ENCODE measurements around the gene GABRA5.

GABRA5 gene

DNA sequence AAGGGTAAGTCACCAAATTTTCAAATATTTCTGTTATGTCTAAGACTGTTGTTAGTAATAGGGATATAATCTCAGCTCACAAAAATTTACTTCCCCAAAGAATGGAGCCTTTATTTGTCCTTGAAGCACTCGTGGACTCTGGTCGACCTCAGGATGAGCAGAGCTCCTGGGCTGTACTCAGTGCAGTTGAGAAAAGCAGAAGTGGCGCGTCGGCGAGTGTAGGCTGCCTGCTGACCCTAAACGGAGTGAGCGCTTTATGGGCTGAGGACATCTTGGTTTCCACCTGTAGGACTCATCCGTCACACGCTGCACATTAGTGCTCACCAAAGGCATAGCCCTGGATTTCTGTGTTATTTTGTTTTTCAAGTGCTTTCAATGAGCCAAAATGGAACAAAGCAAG, 11.0 kb downstream of the GABRA5 start:
- no peak overlapping the region for H3K4me3 ChIP-seq (ENCODE audit: low read length)
- no peak for DNase-seq (ENCODE audit: low read depth)
- TF ChIP-seq, protein P1, sequence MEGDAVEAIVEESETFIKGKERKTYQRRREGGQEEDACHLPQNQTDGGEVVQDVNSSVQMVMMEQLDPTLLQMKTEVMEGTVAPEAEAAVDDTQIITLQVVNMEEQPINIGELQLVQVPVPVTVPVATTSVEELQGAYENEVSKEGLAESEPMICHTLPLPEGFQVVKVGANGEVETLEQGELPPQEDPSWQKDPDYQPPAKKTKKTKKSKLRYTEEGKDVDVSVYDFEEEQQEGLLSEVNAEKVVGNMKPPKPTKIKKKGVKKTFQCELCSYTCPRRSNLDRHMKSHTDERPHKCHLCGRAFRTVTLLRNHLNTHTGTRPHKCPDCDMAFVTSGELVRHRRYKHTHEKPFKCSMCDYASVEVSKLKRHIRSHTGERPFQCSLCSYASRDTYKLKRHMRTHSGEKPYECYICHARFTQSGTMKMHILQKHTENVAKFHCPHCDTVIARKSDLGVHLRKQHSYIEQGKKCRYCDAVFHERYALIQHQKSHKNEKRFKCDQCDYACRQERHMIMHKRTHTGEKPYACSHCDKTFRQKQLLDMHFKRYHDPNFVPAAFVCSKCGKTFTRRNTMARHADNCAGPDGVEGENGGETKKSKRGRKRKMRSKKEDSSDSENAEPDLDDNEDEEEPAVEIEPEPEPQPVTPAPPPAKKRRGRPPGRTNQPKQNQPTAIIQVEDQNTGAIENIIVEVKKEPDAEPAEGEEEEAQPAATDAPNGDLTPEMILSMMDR (conservative IDR thresholded peaks at IDR 0.05; ENCODE audit: low read depth, low read length), result no peak

DNA sequence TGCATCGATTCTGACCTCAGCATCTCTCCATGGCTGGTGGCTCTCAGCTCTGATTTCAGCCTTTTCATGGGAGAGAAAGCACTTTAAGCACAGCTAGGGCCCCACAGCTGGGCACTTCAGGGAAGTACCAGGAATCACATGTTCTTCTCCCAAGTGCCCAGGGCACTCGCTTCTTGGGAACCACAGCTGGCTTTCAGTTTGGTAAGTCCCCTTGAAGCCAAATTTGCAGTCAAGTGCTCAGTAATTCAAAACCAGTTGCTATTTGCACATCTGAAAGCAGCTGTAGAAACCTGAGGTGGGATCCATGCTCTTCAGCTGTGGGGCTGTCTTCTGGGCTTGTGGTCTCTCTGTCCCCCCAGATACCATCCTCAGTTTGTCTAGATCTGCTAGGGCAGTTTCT, 12.8 kb downstream of the GABRA5 start:
- no peak for DNase-seq (ENCODE audit: low read depth)
- TF ChIP-seq, protein P1 (conservative IDR thresholded peaks at IDR 0.05; ENCODE audit: low read depth, low read length), result no peak
- H3K4me3 ChIP-seq (ENCODE audit: low read length), result no peak overlapping the region

DNA sequence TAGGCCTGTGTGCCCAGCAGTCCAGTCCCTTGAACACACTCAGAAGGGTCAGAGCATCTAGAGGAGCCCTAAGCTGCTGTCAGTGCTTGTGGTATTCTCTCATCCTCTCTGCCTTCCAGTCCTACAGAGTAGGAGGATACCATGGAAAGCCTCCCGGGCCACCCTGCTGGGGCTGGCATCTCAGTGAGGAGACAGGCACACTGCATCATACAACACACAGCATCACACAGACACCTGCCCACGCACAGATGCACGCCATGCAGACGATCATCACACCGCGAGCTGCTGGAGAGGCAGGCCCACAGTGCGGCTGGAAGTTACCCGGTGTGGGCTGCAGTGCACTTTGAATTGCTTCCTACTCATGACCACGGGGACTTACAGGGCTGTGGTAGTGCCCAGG, 15.2 kb downstream of the GABRA5 start:
- TF ChIP-seq, protein P1 (conservative IDR thresholded peaks at IDR 0.05; ENCODE audit: low read depth, low read length), result no peak
- no peak overlapping the region for H3K4me3 ChIP-seq (ENCODE audit: low read length)
- no peak for DNase-seq (ENCODE audit: low read depth)

DNA sequence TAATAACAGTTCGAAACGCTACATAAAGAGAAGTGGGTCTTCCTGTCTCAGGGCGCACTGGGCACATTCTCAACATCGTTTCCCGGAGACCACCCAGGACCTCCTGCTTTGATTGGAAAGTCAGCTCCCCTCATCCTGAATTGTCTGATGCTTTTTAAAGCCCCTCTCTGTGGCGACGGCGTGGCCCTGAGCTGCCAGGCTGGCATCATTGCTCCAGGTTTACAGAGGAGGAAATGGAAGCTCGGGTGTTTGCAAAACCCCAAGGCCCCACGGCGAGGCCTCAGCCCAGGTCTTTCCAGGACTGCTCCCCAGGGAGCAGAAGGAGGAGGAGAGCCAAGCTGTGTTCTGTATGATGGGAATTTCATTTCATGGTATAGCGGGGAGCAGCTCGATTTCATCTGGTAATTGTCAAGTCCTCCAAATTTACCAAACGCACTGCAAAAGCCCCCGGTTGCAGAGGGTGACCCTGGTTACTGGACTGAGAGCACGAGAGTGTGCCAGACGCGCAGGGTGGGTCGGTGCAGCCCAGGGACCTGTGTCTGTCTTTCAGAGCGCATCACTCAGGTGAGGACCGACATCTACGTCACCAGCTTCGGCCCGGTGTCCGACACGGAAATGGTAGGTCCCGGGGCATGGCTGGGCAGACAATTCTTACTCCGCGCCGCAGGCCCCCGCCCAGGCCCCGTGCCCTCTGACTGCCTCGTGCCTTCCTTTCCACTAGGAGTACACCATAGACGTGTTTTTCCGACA, 15.9 kb downstream of the GABRA5 start:
- DNase-seq (ENCODE audit: low read depth), result no peak
- no peak overlapping the region for H3K4me3 ChIP-seq (ENCODE audit: low read length)
- TF ChIP-seq, protein P1 (conservative IDR thresholded peaks at IDR 0.05; ENCODE audit: low read depth, low read length), result no peak

DNA sequence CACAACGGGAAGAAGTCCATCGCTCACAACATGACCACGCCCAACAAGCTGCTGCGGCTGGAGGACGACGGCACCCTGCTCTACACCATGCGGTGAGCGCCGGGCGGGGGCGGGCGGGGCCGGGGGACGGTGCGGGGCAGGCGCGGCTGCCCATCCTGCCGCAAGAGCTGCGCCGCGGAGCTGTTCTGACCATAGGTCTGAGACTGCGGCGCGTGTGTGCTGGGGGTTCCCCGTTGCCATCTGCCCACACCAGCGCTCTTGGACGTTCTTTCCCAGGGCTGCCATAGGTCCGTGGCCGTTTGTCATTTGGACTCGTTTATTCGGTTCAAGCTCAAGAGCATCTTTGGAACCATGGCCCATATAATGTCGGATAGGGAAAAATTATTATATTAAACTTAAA, 16.6 kb downstream of the GABRA5 start:
- no peak overlapping the region for H3K4me3 ChIP-seq (ENCODE audit: low read length)
- TF ChIP-seq, protein P1 (conservative IDR thresholded peaks at IDR 0.05; ENCODE audit: low read depth, low read length), result no peak
- no peak for DNase-seq (ENCODE audit: low read depth)

DNA sequence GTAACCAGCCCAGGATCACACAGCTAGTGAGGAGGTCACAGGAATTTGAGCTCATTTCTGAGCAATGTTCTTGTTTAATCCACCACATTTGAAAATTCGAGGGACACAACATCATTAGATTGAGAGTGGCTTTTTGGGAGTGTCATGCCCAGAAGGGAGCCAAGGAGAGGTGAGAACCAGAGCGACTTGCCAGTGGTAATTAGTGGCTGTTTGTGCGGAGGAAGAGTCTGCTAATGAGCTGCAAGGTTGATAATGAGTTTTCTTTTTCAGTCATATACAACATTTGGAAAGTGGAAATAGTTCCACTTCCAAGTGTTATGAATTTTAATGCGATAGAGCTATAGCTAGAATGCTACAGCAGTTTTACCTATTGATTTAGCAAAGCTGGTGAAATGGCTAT, 19.7 kb downstream of the GABRA5 start:
- DNase-seq (ENCODE audit: low read depth), result no peak
- no peak overlapping the region for H3K4me3 ChIP-seq (ENCODE audit: low read length)
- TF ChIP-seq, protein P1 (conservative IDR thresholded peaks at IDR 0.05; ENCODE audit: low read depth, low read length), result no peak

DNA sequence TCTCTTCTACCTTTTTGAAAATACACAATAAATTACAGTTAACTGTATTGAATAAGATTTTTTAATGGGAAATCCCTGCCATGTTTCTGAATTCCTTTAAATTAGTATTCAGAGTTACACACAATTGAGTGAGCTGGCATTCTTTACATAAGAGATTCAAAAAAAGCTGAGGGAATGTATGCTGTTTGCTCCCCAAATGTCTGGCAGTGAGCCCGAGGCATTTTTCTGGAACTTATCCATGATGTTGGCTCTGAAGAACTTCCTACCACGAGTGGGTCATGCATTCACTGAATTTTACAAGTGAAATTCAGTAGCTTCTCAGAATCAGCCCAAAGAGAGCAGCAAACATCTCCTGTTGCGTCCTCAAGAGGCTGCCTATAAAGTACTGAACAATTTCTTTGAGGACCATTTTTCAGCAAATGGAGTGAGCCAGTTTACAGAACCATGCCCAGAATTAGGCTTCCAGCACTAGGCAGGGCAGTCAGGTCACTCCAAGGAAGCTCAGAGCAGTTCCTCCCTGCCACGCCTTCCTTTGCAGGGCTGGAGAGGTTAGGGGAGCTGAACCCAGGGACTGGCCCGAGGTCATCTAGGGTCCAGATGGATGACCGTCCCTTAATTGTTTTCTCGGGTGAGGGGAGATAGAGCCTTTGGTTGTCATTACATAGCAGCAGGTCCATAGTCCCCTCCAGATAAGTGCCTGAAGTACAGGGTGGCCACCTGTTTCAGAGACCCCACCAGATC, 21.2 kb downstream of the GABRA5 start:
- no peak for DNase-seq (ENCODE audit: low read depth)
- H3K4me3 ChIP-seq (ENCODE audit: low read length), result no peak overlapping the region
- TF ChIP-seq, protein P1 (conservative IDR thresholded peaks at IDR 0.05; ENCODE audit: low read depth, low read length), result no peak

Data from retinal pigment epithelial cell (primary cell).